ENCODE measurements around the gene FLG.

FLG gene

DNA sequence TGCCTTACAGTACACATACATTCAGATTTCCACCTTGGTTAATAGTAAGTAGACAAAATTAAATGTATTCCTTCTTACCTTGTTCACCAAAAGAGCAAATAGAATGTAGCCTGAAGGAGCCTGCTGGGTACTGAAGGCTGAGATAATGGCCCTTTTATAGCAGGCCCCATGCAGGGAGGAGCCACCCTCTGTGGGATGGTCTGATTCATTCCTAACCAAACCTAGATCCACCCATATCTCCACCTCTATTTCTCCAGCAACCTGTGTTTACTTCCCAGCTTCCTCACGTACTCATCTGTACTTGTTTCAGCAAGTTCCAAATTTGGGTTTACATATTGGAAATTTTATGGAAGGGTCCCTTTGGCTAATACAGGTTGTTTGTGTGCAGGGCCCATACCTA lies at the start of gene FLG:
Gene FLG (minus strand): TSS at position 129 of the 400 bp plus-strand sequence. CDS start 9,783 bp downstream, outside the sequence.
- no peak within 1 kb of the TSS for H3K4me3 ChIP-seq (replicated peaks; ENCODE audit: low read depth, low read length)

DNA sequence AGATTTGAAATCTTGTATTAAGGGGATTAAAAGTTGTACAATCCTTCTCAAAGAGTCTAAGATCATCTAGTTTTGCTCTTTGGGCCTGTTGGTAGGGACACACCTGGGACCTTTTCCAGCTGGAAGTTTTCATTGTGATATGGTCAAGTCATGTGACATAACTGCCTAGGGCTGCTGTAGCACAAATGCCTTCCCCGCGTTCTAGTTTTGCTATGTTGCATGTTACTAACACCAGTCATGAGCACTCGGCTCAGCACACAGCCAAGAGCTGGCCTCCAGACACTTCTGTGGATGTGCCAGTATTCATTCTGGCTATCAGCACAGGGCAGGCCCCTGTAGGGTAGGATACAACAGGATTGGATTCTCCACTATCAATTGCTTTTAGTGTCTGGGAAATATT lies 49.4 kb upstream of the FLG start:
- no peak overlapping the region for H3K4me3 ChIP-seq (replicated peaks; ENCODE audit: low read depth, low read length)
- TF ChIP-seq, protein P1, sequence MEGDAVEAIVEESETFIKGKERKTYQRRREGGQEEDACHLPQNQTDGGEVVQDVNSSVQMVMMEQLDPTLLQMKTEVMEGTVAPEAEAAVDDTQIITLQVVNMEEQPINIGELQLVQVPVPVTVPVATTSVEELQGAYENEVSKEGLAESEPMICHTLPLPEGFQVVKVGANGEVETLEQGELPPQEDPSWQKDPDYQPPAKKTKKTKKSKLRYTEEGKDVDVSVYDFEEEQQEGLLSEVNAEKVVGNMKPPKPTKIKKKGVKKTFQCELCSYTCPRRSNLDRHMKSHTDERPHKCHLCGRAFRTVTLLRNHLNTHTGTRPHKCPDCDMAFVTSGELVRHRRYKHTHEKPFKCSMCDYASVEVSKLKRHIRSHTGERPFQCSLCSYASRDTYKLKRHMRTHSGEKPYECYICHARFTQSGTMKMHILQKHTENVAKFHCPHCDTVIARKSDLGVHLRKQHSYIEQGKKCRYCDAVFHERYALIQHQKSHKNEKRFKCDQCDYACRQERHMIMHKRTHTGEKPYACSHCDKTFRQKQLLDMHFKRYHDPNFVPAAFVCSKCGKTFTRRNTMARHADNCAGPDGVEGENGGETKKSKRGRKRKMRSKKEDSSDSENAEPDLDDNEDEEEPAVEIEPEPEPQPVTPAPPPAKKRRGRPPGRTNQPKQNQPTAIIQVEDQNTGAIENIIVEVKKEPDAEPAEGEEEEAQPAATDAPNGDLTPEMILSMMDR (IDR thresholded peaks at IDR 0.05; ENCODE audit: low read length, missing control alignments) = no peak
- DNase-seq (ENCODE audit: low read depth) = no peak

More for the DNA sequence above, at the start of gene FLG:
- TF ChIP-seq, protein P1 (IDR thresholded peaks at IDR 0.05; ENCODE audit: low read length, missing control alignments) = no peak
- DNase-seq (ENCODE audit: low read depth) = no peak

DNA sequence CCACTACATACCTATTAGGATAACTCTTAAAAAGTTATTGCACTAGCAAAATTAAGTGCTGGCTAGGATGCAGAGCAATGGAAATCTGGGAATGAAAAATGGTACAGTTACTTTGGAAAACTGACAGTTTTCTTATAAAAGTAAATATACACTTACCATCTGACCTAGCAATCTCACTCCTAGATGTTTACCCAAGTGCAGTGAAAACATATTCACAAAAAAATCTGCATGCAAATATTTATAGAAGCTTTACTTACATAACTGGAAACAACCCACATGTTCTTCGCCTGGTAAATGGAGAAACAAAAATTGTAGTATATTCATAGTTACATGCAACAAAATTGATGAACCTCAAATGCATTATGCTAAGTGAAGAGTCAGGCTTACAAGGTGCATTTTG lies 47.6 kb upstream of the FLG start:
- H3K4me3 ChIP-seq (replicated peaks; ENCODE audit: low read depth, low read length) = no peak overlapping the region
- TF ChIP-seq, protein P1 (IDR thresholded peaks at IDR 0.05; ENCODE audit: low read length, missing control alignments) = no peak
- no peak for DNase-seq (ENCODE audit: low read depth)

DNA sequence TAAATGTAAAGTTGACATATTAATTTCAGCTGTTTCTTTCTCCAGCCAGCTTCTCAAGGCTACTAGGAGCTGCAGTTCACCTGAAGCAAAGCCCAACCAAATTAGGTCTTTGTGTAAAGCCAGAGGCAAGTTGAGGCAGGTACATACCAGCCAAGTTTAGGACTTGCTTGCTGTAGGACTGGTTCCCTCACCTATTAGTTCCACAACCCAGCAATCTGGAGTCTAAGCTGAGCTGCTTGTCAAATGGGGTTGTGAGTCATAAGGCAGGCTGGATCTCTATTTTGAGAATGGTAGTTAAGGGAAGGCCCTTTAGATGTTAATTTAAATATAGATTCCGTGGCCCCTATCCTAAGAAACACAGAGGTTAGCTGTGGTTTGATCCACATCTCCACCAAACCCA lies 42.4 kb upstream of the FLG start:
- no peak overlapping the region for H3K4me3 ChIP-seq (replicated peaks; ENCODE audit: low read depth, low read length)
- TF ChIP-seq, protein P1 (IDR thresholded peaks at IDR 0.05; ENCODE audit: low read length, missing control alignments) = no peak
- DNase-seq (ENCODE audit: low read depth) = no peak

DNA sequence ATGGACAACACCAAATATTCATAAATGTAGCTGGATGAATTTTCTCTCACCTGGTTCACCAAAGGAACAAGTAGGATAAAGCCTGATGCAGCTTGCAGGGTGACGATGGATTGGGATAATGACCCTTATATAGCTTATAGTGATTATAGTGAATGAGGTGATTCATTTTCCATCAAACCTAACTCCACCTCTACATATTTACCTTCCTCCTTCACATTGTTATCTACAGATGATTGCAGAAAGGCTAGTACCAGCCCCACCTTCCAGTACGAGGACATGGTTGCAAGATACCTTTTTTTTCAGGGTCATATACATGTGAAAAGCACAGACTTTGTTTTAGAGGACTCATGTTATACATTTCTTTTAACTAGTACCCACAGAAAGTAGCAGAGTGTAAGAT lies 34.9 kb upstream of the FLG start, which contains the start of gene FLG2:
Gene FLG2 (minus strand): TSS at position 101 of the 400 bp plus-strand sequence. CDS start 1,122 bp downstream, outside the sequence.
- DNase-seq (ENCODE audit: low read depth) = no peak
- no peak within 1 kb of the TSS for H3K4me3 ChIP-seq (replicated peaks; ENCODE audit: low read depth, low read length)
- TF ChIP-seq, protein P1 (IDR thresholded peaks at IDR 0.05; ENCODE audit: low read length, missing control alignments) = no peak

DNA sequence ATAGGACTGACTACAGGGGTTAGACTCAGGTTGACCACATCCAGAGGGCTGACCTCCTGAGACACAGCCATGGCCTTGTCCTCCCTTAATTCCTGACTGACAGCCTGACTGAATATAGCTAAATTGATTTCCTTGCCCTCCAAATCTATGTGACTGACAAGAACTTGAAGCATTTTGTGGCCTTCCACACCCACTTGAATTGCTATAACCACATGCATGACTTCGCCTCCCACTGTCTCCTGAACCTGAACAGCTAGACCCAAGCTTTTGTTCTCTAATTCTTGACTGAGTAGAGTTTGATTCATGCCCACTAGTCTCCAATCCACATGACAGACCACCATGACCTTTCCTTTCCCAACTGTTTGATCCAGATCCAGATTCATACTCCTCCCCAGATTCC lies 31.7 kb upstream of the FLG start:
- TF ChIP-seq, protein P1 (IDR thresholded peaks at IDR 0.05; ENCODE audit: low read length, missing control alignments) = no peak
- no peak overlapping the region for H3K4me3 ChIP-seq (replicated peaks; ENCODE audit: low read depth, low read length)
- no peak for DNase-seq (ENCODE audit: low read depth)

DNA sequence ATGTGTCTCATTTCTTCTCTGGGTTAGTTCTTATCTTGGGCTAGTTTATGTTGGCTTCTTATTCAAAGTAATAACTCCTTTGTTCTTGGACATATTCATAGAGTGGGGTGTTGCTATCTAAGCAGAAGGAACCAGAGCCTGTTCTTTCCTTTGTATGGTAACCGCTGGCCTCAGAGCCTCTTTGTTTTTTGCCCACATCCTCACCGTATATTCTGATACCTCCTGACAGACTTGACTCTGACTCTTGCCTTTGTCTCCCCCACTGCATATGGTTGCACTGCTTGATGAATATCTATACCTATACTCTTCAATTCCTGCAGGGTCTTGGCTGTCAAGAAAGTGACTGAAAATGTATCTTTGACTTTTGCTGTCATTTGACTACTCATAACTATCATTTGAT lies 24.6 kb upstream of the FLG start:
- no peak for DNase-seq (ENCODE audit: low read depth)
- TF ChIP-seq, protein P1 (IDR thresholded peaks at IDR 0.05; ENCODE audit: low read length, missing control alignments) = no peak
- H3K4me3 ChIP-seq (replicated peaks; ENCODE audit: low read depth, low read length) = no peak overlapping the region
